Glutamatergic neuron (in vitro differentiated cells): ENCODE measurements around the gene MECR. TPM values are rescaled to one million over a fixed set of nuclear protein-coding genes. Genes with fewer than 3 reads are reported as not detected.
"Not testable (repeated sequence)": the region's sequence is repeated elsewhere in the genome, so short reads cannot be mapped to it uniquely, and the experiment has no call there.

Source experiments
- DNase-seq: peaks from one replicate; pipeline ENCODE4 v3.0.0; 2022
- H3K27ac Mint-ChIP-seq: one replicate; pipeline ENCODE4 v1.8.0; 2020; ENCODE audit warnings: mild to moderate bottlenecking, mixed read lengths, inconsistent platforms; ENCODE audit not compliant: unreplicated experiment
- H3K27me3 Mint-ChIP-seq: one replicate; pipeline ENCODE4 v1.8.0; 2020; ENCODE audit warnings: mild to moderate bottlenecking, moderate library complexity, mixed read lengths, inconsistent platforms; ENCODE audit not compliant: unreplicated experiment
- H3K36me3 Mint-ChIP-seq: one replicate; pipeline ENCODE4 v1.8.0; 2020; ENCODE audit warnings: mild to moderate bottlenecking, mixed read lengths, inconsistent platforms; ENCODE audit not compliant: unreplicated experiment
- H3K4me1 Mint-ChIP-seq: one replicate; pipeline ENCODE4 v1.8.0; 2020; ENCODE audit warnings: mild to moderate bottlenecking, low read depth, mixed read lengths, inconsistent platforms; ENCODE audit not compliant: unreplicated experiment
- H3K4me3 Mint-ChIP-seq: one replicate; pipeline ENCODE4 v1.8.0; 2020; ENCODE audit warnings: mild to moderate bottlenecking, mixed read lengths, inconsistent platforms; ENCODE audit not compliant: unreplicated experiment
- H3K9me3 Mint-ChIP-seq: one replicate; pipeline ENCODE4 v1.8.0; 2020; ENCODE audit warnings: mild to moderate bottlenecking, moderate library complexity, mixed read lengths, inconsistent platforms; ENCODE audit not compliant: unreplicated experiment
- CTCF ChIP-seq: fragments of 200-600 bp; sonication (generic); IDR thresholded peaks from one replicate; pipeline ENCODE4 v1.5.0; 2021; ENCODE audit not compliant: partially characterized antibody, unreplicated experiment
- total RNA-seq: library from RNA; stranded (reverse); fragmentation: NEBNext Ultra II Directional; extraction: Animal tissue kit (Norgen Biotek cat#: 25700); gene quantifications from one replicate; pipeline ENCODE4 v1.2.1, GENCODE V29; 2021; ENCODE audit not compliant: unreplicated experiment

MECR gene
- total RNA-seq, 1 donor from 2014 or later = 21.4 TPM

GRCh38 chr1:29225361-29225760, 5.4 kb downstream of the MECR start:
- Mint-ChIP-seq H3K4me1 (peaks cover 9% of the 10 kb centered on the region), H3K27ac (no peak overlapping the region), H3K4me3 (no peak overlapping the region), H3K27me3 (peaks cover 8% of the 10 kb centered on the region), H3K9me3 (peaks cover 3% of the 10 kb centered on the region), H3K36me3 (peaks cover 4% of the 10 kb centered on the region)
- TF ChIP-seq CTCF = no peak
- DNase-seq = no peak

- Mint-ChIP-seq H3K4me3 (no peak overlapping the region), H3K27ac (no peak overlapping the region), H3K27me3 (peaks cover 8% of the 10 kb centered on the region), H3K9me3 (peaks cover 1% of the 10 kb centered on the region), H3K4me1 (peaks cover 9% of the 10 kb centered on the region), H3K36me3 (peaks cover 4% of the 10 kb centered on the region)
- no peak for TF ChIP-seq CTCF
- DNase-seq = no peak
Observed at GRCh38 chr1:29224356-29224837, 6.3 kb downstream of the MECR start.

- no peak for TF ChIP-seq CTCF
- Mint-ChIP-seq H3K4me1 (peaks cover 9% of the 10 kb centered on the region), H3K9me3 (no peaks in the 10 kb centered on the region), H3K4me3 (no peak overlapping the region), H3K36me3 (peaks cover 4% of the 10 kb centered on the region), H3K27me3 (peaks cover 8% of the 10 kb centered on the region), H3K27ac (no peak overlapping the region)
- no peak for DNase-seq
Observed at GRCh38 chr1:29223521-29223920, 7.2 kb downstream of the MECR start.

GRCh38 chr1:29222686-29223085, 8.0 kb downstream of the MECR start:
- peaks cover 9% of the 10 kb centered on the region for H3K4me1 Mint-ChIP-seq
- TF ChIP-seq CTCF = no peak
- no peak for DNase-seq
- H3K27me3 Mint-ChIP-seq = peaks cover 8% of the 10 kb centered on the region
- peaks cover 4% of the 10 kb centered on the region for H3K36me3 Mint-ChIP-seq
- no peak overlapping the region for H3K27ac Mint-ChIP-seq
- H3K9me3 Mint-ChIP-seq = no peaks in the 10 kb centered on the region
- H3K4me3 Mint-ChIP-seq = peak overlapping the region; percentile 30

- H3K4me3 Mint-ChIP-seq, H3K27me3 Mint-ChIP-seq, H3K9me3 Mint-ChIP-seq, DNase-seq, H3K4me1 Mint-ChIP-seq, H3K27ac Mint-ChIP-seq, H3K36me3 Mint-ChIP-seq: not testable (repeated sequence)
Observed at GRCh38 chr1:29222260-29222659, 8.5 kb downstream of the MECR start.

- H3K27ac Mint-ChIP-seq = no peak overlapping the region
- no peak overlapping the region for H3K4me3 Mint-ChIP-seq
- peaks cover 12% of the 10 kb centered on the region for H3K4me1 Mint-ChIP-seq
- no peak for TF ChIP-seq CTCF
- H3K27me3 Mint-ChIP-seq = peaks cover 8% of the 10 kb centered on the region
- H3K9me3 Mint-ChIP-seq = no peaks in the 10 kb centered on the region
- H3K36me3 Mint-ChIP-seq = peaks cover 4% of the 10 kb centered on the region
- DNase-seq = no peak
Observed at GRCh38 chr1:29221296-29221695, 9.4 kb downstream of the MECR start.
